GM18520 (cell line): ENCODE data around the gene CDK15.
A peak's percentile ranks its signal among the peaks of the same experiment; 100 is the strongest.
"Not testable (repeated sequence)": the region's sequence is repeated elsewhere in the genome, so short reads cannot be mapped to it uniquely, and the experiment has no call there.

Experiments
- ATAC-seq: cut with Tn5 transposase; IDR thresholded peaks from one replicate; pipeline ENCODE4 v1.9.1; 2021; ENCODE audit not compliant: unreplicated experiment

CDK15 gene

DNA sequence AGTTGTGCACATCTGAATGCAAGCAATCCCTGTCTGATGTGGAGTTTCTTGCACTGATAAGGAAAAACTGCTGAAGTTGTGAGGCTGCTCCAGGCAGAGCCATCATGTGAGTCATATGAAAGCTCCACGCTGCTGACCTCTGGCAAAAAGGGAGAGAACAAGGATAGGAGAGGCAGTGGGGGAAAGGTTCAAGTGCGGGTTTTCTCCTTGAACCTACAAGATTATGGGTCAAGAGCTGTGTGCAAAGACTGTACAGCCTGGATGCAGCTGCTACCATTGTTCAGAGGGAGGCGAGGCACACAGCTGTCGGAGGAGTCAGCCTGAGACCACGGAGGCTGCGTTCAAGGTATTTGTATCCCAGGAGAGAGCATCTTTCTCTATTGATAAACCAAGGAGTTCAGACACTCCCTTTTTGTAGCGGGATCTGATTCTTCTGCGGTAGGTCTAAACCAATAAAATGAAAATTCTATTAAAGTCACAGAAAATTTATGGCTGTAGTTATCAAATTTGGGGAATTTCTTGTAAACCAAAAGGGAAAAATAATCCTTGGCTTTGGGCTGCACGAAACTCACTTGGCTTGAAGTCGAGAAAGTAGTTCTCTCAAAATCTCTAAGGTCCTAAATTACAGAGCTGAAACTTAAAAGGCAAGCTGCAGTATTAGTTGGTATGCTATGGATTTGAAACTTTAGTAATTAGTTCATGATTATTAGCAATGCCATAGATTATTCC, at the start of gene CDK15:
CDK15 (plus strand) TSS at position 96 of the 729 bp plus-strand sequence; CDS start at position 224, 128 bp downstream.
- ATAC-seq, result no peak

DNA sequence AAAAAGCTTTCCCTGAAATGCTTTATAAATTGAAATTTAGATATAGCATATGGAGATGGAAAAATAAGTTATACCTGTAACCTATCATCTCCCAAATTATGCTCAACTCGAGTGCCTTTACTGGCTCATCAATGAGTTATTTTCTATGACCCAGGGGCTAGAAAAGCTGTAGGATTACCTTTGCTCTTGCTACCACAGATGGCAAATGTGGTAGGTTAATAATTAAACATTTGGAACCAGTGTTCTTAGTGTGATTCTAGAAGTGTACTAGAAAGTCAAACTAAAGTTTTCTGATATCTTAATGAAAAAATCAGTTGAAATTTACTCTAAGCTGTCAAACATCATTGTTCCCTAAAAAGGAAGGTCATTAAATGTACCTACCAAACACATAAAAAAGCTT, 48.1 kb upstream of the CDK15 start:
- ATAC-seq, result no peak

DNA sequence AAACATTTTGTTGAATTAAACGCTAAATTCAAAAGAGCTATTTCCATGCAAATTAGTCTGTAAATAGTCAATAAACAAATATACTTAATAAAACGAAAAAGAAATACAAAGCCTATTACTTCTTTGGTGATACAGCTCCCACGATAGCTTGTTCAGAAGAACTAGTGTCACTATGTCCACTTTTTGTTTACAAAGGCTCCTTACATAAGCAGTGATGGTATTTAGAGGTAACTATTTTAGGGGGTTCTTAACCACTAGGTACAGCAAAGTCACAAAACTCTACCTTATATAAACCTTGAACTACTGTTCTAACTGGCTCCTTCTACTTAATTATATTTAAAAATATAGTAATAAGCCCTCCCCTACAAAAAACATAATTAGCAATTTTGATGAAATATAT, 47.5 kb upstream of the CDK15 start:
- ATAC-seq, result no peak

DNA sequence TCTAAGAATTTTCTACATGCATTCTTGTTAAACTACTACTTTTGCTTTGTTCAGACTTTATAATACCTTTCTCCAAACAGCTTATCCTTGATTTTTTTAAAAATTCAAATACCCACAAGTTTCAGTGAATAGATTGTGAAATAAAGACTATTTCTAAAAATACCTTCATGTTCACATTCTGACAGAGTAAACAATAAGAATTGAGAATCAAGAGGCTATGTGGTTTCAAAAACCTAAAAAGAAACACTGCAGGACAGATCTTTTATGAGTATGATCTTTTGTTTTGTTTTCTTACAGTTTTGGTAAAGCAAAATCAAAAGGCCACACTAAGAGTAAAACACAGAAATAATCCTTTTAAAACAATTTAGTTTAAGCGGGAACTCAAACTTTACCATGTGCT, 46.8 kb upstream of the CDK15 start:
- ATAC-seq, result no peak

DNA sequence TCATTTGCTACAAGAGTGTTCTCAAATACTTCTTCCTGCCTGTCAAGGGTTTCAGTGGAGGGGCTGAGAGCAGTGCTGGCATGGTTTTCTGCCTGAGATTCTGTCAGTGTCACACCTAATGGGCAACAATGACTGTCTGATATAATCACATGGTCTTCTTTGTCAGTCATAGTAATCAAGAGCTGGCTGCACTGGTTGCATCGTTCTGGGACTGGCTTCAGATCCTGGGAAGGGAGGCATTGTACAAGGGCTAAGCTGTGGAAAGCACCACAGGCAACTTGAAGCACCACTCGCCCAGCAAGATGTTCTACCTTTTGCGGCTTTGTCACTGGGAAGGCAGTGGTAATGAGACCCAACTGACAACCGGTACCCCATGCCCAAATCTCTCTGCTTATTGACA, 45.2 kb upstream of the CDK15 start:
- no peak for ATAC-seq

DNA sequence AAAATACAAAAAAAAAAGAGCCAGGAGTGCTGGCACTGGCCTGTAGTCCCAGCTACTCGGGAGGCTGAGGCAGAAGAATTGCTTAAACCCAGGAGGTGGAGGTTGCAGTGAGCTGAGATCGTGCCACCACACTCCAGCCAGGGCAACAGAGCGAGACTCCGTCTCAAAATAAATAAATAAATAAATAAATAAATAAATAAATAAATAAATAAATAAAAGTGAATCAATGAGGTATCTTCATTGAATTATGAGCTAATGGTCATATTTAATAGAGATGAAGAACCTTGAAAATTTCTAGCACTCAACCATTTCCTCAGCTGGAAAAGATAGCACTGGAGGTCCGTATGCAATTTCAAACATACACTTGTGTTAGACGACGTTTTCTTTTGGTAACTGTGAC, 41.9 kb upstream of the CDK15 start:
- ATAC-seq, result not testable (repeated sequence)

DNA sequence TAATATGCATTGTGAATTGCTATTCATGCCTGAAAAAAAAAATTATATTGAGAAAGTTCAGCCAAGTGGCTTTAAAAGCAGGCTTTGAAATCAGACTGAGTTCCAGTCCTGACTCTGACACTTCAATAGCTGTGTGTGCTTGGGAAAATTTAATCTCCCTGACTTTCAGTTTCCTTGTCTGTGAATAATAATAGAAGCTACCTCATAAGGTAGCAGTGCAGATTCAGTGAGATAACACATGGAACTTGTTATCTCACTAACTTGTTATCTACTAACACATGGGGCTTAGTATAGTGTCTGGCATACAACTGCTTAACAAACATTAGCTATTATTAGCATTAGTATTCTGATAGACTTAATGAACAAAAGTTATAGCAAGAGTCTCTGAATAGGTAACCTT, 40.5 kb upstream of the CDK15 start:
- ATAC-seq, result no peak

DNA sequence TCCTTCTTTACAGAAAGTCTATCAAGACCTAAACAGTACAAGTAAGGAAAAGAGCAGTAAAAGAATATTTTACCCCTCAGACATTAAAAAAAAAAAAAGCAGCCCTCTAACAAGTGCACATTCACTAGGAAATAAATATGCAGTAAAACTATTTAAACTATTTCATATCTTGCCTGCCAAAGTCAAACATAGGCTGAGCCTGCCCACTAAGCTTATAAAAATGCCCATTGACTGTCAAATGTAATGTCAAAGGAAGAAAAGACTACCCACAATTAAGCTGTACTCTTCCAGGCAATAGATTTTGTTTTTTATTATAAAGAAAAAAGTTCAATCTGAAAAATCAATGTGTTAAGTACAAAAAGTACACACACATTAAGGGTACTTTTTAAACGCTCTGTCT, 37.4 kb upstream of the CDK15 start:
- ATAC-seq, result no peak

DNA sequence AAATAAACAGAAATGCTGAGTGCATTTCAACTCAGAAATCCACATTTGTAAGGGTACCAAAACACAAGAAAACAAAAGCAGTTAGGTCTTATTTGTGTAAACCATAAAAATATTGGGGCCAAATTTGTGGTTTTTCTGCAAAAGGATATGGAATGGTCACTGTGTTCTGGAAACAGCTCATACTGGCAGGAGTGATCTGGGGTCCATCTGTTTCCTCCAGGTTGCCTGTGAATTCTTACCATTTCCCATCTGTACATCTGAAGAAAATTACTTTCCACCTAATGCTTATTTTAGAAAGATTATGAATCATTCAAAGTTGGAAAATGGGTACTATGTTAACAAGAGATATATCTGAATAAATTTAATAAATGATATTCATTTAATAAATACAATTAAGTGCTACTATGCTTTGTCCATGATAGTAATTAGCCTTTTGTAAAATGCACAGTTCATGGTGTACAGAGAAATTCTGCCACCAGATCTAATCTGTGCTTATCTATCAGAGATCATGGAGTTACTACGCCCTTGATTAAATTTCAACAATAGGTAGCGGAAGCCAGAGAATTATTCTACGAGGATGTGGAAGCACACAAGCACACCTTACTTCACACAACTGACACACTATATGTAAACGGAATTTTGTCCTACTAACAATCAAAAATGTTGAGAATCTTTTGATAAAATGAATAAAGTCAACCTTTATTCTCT, 36.5 kb upstream of the CDK15 start:
- ATAC-seq, result no peak

DNA sequence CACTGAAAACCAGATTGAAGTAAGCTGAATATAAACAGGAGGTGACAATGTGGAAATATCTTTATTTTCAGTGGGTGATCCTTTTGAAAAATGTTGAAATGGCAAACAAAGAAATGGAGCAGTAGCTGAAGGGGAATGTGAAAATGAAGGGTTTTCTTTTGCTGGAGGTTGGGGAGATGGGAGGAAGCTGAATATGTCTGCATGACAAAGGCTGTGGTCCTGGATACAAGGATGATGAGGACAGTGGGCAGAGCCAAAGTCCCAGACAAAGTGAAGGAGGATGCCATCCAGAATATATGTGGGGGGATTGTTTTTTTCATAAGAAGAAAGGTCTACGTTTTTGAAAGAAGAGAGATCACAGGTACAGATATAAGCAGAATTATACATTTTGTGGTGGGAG, 32.3 kb upstream of the CDK15 start:
- ATAC-seq, result no peak

DNA sequence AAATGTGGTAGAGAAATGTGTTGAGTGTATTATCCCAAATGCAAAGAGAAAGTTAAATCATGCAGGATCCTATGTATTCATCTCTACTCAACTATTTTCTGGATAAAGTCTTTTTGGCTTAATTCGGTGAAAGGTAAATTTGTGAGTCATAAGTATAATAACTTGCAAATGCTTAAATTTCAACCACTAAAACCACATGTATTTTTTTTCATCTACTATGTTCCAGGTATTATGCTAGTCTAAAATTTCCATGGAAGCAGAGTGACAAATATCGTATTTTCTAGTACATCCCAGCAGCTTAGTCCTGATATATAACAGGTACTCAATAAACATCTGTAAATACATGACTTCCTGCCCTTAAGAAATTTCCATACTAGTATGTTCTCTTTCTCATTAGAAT, 31.8 kb upstream of the CDK15 start:
- ATAC-seq, result no peak

DNA sequence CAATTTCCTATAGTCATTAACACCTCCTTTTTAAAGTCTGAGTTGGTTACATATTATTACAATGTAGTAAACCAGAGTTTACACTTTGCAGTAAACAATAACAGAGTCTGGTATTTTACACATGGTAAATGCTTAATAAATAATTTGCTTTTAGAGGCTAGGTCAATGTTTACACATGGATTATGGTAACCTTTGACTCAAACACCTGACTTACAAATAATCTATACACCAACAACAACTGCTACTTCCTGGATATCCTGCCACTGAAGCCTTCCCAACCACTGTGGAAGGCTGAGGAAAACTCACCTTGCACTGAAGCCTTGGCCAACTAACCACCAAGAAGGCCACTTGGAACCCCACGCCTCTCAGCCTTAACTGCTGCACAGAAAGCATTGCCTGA, 31.0 kb upstream of the CDK15 start:
- ATAC-seq, result no peak

DNA sequence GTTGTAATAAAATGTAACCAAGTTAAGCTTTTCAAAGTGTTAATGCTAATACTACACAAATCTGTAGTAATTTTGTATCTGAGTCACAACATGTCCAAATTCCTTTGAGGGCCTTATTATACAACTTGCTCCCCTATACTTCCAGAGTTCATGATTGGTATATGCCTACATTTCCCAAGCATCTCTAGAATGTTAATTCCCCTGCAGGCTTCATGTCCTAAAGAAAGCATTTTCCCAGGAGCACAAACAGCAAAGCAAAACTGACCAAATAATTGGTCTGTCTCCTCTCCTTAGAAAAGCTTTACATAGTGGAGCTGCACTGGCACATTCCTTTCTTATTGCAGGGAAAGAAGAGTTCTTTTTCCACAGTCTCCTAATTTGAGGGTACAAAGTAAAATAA, 29.3 kb upstream of the CDK15 start:
- no peak for ATAC-seq

DNA sequence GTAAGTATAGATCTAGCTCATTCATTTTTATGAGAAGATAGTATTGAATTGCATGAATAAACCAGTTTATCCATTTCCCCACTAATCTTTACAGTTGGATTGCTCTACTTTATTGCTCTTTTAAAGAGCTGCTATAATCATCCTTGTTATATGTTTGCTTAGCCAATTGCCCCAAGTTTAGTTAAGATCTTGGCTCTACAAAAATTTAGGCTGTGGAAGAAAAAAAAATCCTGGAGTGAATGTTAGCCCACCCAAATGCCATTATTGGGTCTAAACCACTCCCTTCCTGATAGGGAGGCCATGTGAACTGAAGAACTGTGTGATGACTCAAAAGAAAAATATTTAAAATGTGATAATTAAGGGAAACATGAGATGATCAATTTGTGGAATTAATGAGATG, 28.5 kb upstream of the CDK15 start:
- ATAC-seq, result no peak

DNA sequence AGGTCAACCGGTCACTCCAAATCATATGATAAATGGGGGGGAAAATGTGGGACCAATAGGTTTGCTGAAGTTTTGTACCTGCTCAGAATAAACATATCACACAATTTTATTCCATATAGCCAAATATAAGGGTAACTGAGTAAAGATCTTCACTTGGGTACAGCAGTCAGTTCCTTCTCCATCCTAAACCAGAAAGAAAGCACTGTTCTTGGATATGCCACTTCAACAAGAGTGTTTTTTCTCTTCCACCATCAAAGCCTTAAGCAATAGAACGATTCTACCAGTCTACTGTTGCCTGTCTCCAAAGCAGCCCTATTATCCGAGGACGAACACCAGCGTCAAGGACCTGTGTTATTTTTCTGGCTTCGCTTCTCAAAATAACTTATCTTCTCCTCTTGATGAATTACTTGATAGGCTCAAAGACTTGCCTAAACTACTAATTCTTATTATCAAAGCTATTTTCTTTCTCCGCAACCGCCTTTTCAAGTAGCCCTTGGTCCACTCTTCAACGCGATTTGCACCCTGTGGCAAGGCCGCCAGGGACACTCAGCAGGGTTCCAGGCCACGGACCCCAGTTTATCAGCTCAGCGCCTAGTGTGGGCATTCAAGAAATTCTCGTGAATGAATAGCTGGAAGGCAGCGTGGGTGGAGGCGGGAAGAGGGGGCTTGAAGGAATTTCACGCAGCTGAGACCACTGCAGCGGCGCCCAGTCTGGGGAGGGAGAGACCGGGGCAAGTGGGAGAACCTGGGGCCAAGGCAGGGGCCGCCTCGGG, 26.2 kb upstream of the CDK15 start:
- no peak for ATAC-seq

DNA sequence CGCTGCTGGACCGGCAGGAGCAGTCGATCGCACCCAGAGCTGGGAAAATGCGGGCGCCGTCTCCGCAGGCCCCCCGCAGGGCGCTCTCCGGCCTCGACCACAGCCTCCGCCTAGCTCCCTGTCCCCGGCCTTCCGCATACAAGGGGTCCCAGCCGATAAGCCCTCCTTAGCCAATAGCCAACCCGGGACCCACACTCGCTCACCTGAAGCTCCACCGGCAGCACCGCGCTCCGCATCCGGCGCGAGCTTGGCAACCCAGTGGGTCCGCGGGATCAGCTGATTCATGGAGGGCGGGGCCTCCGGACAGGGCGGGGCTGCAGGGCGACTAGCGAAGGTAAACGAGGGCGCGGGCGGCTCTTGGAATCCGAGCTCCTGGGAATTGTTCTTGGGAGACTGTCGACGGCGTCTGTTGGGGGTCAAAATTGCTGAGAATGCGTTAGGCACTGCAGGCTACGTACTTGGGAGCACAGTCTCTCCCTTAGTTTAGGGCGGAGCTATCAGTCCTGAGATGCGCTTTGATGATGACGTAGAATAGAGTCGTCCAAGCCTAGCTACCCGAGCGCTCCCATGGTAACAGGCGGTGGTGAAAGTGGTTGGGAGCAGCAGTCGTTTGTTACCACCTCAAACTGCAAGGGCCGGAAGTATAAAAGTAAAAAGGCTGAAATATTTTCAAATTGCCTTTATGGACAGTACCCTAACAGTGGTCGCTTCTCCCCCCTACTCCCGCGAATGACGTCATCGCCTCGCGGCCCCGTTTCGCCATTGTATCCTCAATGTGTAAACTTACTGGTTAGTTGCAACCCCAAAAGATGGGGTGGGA, 25.5 kb upstream of the CDK15 start, which contains the start of gene ALS2:
ALS2 (minus strand) TSS at position 260 of the 820 bp plus-strand sequence. CDS start 12,048 bp downstream, outside the sequence.
- ATAC-seq, result peak; percentile 82

DNA sequence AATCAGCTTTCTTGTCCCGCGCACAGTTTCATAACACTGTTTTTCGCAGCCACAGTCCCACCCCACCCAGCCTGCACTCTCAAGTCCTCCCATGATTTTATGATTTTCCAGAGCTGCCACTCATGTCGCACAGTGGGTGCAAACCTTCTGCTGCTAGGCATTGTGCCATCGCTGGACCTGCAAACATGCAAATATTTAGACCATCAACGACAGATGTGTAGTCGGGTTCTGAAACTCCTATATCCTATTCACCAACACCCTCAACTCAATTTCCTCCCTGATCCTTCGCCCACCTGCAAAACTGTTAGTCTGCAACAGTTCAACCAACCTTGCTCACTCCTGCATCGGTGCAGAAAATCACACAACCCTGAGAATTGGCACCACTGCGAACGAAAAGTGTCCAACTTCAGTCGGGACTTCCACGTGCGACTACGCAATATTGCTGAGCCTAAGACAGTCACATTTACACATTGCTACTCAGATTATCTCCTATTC, 24.7 kb upstream of the CDK15 start:
- no peak for ATAC-seq

DNA sequence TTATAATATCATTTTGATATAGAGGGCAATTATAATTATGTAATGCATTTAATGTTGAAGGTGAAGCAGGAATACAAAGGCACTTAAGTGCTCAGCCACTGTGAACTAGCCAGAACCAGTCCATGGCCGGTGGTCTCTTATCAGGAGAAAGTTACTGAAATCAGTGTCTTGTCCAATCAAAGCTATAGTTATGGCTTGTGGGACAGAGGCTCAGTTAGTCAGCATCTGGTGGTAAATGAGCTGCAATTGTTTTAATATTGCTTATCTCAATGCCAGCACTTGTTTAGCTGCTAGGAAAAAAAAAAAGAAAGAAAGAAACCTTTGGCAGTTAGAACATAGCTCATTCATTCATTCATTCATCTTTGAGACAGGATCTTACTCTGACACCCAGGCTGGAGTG, 21.8 kb upstream of the CDK15 start:
- ATAC-seq, result no peak

DNA sequence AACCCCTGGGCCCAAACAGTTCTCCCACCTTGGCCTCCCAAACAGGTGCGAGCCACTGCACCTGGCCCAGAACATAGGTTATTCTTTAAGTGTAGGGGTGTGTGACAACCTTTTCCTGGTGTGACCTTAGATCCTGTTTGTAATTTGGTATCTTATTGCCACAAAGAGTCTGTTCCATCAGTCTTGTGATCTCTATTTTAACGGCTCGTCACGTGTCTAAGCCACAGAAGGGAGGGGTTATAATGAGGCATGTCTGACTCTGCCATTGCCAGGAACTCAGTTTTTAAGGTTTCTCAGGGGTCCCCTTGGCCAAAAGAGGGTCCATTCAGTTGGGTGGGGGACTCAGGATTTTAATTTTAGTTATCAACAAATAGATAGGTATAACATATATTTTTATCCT, 21.2 kb upstream of the CDK15 start:
- ATAC-seq, result no peak

DNA sequence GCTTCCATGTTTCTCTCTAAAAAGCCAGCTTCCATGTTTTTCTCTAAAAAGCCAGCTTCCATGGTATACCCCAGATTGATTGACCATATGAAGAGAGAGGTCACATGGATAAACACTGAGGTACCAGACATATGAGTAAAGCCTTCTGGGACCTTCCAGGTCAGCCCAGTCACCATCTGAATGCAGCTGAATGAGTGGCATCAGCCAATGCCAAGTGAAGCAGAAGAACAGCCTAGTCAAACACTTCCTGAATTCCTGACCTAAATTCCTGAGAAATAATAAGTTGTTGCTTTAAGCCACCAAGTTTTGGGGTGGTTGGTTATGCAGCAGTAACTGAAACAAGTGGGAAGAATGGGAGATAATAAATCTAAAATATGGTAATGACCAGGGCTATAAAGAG, 19.9 kb upstream of the CDK15 start:
- ATAC-seq, result no peak

DNA sequence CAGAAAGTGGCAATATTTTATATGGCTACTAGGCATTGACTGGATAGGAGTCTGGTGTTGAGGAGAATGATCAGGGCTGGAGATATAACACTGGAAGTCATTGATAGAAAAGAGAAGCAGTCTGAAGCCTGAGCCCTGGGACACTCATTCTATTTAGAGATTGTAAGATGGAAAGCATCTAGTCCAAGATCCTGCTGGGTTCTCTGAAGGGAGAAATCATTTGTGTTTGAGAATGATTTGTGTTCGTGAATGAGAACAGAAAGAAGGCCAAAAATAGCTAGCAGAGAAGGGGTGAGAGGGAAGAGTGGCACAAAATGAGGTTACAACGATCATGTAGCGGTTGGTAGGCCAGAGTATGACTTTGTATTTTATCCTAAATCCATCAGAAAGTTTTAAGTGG, 18.0 kb upstream of the CDK15 start:
- ATAC-seq, result no peak
